Mammary epithelial cell (primary cell): ENCODE data around the gene TTC14.

Source experiments
- EZH2 ChIP-seq: IDR thresholded peaks from 2 replicates; pipeline ENCODE4 v1.6.1; 2012; ENCODE audit warnings: low read length, inconsistent platforms, borderline replicate concordance
- TF ChIP-seq, protein P1 (sequence below), 2 donors: IDR thresholded peaks in 1 of 2; conservative IDR thresholded peaks in 1 of 2; 2 replicates each; pipeline ENCODE4 v1.5.1; 2011 to 2012; ENCODE audit warnings: inconsistent platforms in 2 of 2, low read length in 2 of 2, mild to moderate bottlenecking in 2 of 2, control low read depth in 1 of 2, low read depth in 1 of 2; ENCODE audit not compliant: insufficient read depth in 1 of 2; ENCODE audit errors: extremely low read depth in 1 of 2

DNA sequence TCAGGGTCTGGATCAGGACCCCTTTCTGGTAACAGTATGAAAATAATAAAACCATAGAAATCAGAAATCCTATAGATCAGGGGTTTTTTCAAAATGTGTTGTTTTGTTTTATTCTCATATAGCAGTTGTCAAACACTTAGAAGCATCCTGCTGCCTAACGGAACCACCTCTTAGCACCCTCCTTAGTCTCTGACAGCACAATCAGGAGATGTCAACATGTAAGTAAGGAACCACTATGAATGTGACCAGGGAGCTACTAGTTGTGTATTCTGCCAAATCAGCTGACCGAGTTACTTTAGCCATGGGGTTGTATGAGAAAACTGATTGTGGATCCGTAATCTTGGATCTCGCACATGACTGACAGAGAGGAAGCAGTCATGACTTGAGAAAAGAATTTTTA lies 55.1 kb downstream of the TTC14 start:
- TF ChIP-seq, protein P1, sequence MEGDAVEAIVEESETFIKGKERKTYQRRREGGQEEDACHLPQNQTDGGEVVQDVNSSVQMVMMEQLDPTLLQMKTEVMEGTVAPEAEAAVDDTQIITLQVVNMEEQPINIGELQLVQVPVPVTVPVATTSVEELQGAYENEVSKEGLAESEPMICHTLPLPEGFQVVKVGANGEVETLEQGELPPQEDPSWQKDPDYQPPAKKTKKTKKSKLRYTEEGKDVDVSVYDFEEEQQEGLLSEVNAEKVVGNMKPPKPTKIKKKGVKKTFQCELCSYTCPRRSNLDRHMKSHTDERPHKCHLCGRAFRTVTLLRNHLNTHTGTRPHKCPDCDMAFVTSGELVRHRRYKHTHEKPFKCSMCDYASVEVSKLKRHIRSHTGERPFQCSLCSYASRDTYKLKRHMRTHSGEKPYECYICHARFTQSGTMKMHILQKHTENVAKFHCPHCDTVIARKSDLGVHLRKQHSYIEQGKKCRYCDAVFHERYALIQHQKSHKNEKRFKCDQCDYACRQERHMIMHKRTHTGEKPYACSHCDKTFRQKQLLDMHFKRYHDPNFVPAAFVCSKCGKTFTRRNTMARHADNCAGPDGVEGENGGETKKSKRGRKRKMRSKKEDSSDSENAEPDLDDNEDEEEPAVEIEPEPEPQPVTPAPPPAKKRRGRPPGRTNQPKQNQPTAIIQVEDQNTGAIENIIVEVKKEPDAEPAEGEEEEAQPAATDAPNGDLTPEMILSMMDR (conservative IDR thresholded peaks at IDR 0.05 in 1 of 2, IDR thresholded peaks at IDR 0.05 in 1 of 2; ENCODE audit: extremely low read depth in 1 of 2, insufficient read depth in 1 of 2, low read depth in 1 of 2, low read length in 2 of 2), result no peak
- TF ChIP-seq EZH2, result no peak
